ENCODE results near the gene AAMP.

Gene AAMP

GRCh38 chr2:218301176-218301819, 31.4 kb upstream of the AAMP start:
- no peak overlapping the region for H3K27ac ChIP-seq
- peak; percentile 86 for DNase-seq (ENCODE audit: low spot score)

DNA sequence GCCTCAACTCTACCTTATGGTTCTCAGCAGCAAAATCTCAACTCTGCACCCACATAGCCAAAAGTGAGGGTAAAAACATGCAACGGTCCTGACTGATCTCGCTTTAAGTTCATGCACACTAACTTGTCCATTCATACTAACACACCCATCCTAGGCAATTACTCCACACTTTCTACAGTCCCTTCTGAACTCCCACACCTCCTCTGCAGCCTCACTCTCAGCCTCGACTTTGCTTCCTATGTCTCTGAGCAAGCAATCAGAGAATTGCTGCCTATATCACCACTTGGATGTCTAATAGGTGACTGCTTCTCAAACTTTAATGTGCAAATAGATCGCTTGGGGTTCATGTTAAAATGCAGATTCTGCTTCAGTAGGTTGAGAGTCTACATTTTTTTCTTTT, 30.2 kb upstream of the AAMP start:
- no peak for DNase-seq (ENCODE audit: low spot score)
- TF ChIP-seq, protein P1, sequence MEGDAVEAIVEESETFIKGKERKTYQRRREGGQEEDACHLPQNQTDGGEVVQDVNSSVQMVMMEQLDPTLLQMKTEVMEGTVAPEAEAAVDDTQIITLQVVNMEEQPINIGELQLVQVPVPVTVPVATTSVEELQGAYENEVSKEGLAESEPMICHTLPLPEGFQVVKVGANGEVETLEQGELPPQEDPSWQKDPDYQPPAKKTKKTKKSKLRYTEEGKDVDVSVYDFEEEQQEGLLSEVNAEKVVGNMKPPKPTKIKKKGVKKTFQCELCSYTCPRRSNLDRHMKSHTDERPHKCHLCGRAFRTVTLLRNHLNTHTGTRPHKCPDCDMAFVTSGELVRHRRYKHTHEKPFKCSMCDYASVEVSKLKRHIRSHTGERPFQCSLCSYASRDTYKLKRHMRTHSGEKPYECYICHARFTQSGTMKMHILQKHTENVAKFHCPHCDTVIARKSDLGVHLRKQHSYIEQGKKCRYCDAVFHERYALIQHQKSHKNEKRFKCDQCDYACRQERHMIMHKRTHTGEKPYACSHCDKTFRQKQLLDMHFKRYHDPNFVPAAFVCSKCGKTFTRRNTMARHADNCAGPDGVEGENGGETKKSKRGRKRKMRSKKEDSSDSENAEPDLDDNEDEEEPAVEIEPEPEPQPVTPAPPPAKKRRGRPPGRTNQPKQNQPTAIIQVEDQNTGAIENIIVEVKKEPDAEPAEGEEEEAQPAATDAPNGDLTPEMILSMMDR (IDR thresholded peaks at IDR 0.05) = no peak
- H3K4me3 ChIP-seq = no peak overlapping the region
- no peak overlapping the region for H3K27ac ChIP-seq

More at GRCh38 chr2:218301176-218301819, 31.4 kb upstream of the AAMP start:
- no peak overlapping the region for H3K4me3 ChIP-seq
- TF ChIP-seq, protein P1 (IDR thresholded peaks at IDR 0.05) = peak; percentile 96

- TF ChIP-seq, protein P1 (IDR thresholded peaks at IDR 0.05) = no peak
These were observed 28.5 kb upstream of the AAMP start for GRCh38 chr2:218298314-218298875.

GRCh38 chr2:218296847-218297246, 26.9 kb upstream of the AAMP start:
- no peak for DNase-seq (ENCODE audit: low spot score)
- TF ChIP-seq, protein P1 (IDR thresholded peaks at IDR 0.05) = no peak
- Histone ChIP-seq H3K27ac (peak overlapping the region; percentile 34 to 73), H3K4me3 (no peak overlapping the region)

More at GRCh38 chr2:218298314-218298875, 28.5 kb upstream of the AAMP start:
- Histone ChIP-seq H3K27ac (peak overlapping the region; percentile 20 to 68), H3K4me3 (no peak overlapping the region)
- no peak for DNase-seq (ENCODE audit: low spot score)

- H3K4me3 ChIP-seq = no peak overlapping the region
- no peak for DNase-seq (ENCODE audit: low spot score)
- TF ChIP-seq, protein P1 (IDR thresholded peaks at IDR 0.05) = no peak
- H3K27ac ChIP-seq = peak overlapping the region; percentile 8 to 79
These were observed 26.3 kb upstream of the AAMP start for GRCh38 chr2:218296200-218296599.

- TF ChIP-seq, protein P1 (IDR thresholded peaks at IDR 0.05) = no peak
- no peak overlapping the region for H3K4me3 ChIP-seq
- no peak for DNase-seq (ENCODE audit: low spot score)
- H3K27ac ChIP-seq = peak overlapping the region; percentile 8 to 79
These were observed 25.1 kb upstream of the AAMP start for GRCh38 chr2:218295029-218295428.
